ENCODE results near the gene STX18. TPM values are rescaled to one million over a fixed set of nuclear protein-coding genes. Genes with fewer than 3 reads are reported as not detected.

STX18 gene
- total RNA-seq, 2 experiments from 2014 or later, result 28.8 to 32.0 TPM

DNA sequence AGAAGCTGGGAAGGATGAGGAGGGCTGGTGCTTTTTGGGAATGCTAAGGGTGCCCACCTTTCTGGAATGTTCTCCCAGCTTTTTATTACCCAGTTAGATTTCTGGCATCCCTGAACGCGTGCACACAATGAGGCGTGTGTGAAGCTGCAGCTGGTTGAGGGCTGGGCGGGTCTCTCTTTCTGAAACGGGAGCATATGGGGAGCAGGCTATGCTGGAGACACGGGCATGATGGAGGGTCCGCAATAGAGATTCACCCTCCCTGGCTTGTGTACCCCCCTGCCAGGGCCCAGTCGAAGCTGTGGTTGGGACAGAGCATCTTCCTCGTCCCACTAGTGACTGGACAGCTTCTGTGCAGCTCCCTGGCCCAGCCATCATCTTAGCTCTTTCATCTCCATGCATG, 146.5 kb downstream of the STX18 start:
- ChIA-PET POLR2A (no interaction called here), CTCF (no interaction called here)

DNA sequence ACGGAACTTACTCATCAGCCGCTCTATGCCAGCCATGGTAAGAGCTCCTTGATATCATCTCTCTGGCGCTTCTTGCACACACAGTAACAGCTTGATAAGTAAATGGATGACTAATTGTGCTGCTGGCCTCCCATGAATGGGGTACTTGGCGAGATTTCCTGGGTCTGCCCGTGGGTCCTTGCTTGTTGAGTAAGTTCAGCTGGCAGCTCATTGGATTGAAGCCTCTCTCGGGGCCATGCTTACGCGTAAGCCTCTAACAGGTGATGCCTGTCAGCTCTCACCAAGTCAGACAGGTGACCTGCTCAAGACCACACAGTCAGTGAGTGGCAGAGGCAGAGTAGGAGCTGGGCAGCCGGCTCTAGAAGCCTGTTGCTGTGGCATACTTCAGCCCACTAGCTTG, 147.2 kb downstream of the STX18 start:
- ChIA-PET POLR2A (no interaction called here), CTCF (interaction anchor here (1.1 kb wide), 1 partner anchor 10 kb away, joined by 3 read pairs; no protein-coding TSS in a partner anchor)

DNA sequence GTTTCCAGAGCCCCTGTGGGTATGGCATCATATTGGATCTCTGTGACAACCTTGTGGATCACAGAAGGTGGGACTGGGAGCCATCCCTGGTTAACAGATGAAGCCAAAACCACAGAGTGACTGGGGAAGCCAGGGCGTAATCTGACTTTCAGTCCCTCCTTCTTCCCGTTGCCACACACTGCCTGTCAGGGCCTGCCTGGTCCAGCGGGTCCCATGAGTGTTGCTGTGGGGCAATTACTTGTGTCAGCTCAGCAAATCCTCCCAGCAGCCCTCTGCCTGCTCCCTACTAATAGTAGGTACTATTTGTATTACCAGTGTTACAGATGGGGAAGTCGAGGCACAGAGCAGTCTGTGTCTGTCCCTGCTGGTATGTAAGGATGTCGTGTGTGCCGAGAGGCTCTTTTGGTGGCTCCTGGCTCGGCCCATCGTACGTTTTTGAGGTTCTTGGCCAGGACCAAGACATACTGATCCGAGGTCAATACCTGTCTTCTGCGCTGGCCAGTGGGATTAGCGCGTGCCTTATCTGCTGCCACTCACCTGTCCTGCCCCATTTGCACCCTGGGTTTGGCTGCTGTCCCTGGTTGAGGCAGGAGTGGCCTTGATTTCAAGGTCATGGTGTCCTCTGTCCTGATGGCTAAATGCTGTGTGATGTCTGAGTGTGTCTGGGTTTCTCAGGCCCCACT, 149.2 kb downstream of the STX18 start:
- POLR2A ChIA-PET, result no interaction called here

DNA sequence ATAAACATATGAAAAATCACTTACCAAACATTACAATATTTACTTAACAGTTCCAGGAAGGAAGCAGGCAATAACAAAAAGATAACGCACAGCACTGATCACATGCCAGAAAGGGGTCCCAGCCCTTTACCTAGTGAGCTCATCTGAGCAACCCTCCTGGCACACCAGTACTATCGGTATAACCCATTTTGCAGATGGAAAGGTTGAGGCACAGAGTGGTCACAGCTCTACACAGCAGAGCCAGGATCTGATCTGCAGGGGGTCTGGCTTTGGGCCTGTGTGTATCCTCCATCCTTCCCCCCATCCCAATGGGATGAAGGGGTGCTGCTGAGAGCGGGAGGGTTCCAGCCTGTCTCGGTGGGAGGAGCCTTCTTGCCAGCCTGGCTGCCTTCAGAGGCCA, 150.0 kb downstream of the STX18 start:
- ChIA-PET CTCF (no interaction called here), POLR2A (no interaction called here)

More for the DNA sequence above, 149.2 kb downstream of the STX18 start:
- CTCF ChIA-PET, result no interaction called here

DNA sequence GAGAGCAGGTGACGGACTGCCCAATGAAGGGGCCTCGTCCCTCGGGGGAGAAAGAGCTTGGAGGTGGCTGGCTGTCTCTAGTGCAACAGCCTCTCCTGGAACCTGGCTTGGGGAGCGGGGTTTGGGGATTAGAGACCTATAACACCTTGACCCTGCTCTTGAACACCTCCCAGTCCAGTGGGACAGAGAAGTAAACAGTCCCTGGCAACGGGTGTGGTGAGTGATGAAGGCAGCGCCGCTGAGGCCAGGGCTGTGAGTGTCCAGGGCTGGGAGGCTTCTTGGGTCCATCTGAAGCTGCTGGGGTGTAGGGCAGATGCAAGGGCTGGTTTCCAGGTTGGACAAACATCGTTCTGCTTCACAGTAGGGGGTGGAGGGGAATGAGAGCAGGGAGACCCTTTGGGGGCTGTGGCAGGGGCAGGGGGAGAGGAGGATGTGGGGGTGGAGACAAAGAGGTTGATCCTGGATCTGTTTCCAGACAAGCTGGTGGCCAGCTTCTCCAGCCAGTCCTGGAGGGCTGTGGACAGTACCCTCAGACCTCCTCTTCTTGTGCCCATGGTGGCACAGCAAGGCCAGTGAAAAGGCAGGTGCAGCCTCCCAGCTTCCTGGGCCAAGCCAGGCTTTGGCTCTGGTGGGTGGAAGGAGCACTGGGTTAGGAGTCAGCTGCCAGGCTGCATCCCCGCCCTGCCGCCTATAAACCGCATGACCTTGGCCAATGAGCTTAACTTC, 151.2 kb downstream of the STX18 start:
- ChIA-PET CTCF (no interaction called here), POLR2A (no interaction called here)

DNA sequence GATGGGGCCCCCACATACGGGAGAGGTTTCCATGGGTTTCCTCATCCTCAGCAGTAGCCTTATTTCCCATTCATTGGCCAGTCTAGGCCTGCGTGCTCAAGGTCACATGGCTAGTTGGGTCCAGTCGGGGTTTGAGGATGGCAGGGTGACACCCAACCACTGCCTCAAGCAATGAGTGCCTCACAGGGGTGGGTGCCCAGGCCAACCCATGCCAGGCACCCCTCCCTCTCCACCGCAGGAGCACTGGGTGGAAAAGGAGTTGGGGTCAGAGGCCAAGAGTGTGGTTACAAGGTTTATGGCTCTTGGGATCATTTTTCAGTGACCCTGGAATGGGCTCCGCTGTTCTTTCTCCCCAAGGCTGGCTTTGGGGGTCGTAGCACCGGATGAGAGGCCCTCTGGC, 151.8 kb downstream of the STX18 start:
- ChIA-PET POLR2A (no interaction called here), CTCF (no interaction called here)

DNA sequence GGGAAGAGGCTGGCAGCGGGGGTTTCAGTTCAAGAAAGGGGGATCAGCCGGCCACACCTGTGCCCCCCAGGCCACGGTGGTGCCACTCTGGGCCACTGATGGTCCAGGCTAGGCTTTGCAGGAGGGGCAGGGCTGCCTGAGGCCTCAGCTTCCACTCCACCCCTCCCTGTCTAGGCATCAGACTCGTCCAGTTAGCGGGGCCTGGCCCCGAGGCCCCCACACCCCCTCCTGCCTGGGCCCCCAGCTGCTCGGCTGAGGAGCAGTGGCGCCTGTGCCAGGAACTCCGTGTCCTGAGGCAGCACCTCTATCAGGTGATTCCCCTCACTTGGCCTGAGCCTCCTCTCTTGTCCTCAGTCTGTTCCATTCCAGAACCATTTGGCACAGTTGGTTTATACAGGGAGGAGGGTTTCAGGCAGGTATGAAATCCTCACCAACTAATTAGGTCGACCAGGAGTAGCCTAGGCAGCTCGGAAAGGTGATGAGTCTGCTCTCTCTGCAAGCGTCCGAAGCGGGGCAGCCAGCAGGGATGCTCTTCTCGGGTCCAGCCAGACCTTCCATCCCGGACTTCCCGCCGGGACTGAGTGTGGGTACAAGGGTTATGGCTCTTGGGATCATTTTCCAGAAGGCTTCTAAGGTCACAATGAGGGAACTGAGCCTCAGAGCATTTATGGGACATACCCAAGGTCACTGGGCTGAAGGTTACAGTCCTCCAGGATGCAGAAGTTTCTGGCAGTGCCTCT, 152.8 kb downstream of the STX18 start:
- ChIA-PET CTCF (no interaction called here), POLR2A (no interaction called here)

DNA sequence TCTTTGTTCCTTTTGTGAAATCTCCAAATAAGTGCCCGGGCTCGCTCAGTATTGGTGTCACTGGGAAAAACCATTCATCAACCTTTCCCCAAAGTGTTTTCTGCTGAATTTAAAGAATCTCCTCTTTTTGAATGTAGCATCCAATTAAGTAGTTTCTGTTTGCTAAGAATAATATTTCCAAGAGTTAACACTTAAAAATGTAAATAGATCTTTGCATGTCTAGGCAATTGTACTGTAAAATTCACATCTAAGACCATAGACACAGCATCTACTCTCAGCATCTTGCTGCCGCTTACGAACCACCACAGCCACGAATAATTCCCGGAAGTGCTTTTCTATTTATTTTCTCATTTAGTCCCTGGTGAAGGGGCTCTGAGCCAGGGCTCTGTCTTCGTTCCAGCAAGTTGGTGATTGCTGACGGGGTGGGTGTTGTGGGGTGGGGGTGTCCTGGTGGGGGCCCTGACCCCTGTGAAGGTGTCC, 153.5 kb downstream of the STX18 start:
- ChIA-PET POLR2A (no interaction called here), CTCF (no interaction called here)

DNA sequence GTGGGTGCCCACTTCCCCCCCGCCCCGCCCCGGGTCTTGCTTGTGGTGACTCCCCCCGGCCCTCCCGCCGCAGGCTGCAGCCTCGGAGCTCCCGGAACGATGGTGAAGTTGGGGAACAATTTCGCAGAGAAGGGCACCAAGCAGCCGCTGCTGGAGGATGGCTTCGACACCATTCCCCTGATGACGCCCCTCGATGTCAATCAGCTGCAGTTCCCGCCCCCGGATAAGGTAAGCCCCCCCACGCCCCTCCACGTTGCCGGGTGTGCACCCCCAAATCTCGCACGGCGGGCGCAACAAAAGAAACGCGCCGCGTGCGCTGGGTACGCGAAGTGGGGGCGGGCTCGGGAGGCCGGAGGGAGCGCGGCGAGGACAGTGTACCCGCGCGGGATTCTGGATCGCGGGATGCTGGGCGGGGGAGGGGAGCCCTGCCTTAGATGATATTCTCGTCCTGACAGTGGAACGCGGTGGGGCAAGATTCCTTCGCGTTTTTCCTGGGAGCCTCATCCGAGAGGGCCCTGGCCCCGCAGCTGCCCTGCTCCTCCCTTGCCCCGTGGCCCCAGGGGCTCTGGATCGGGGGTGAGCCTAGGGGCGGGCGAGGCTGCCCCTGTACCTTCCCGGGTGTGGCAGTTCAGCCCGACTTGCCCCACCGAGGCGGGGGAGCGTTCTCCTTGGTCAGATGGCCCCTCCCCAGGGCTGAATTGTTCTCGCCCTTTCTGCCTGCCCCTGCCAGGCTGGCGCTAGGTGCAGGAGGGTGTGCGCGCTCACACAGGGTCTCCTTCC, 154.1 kb downstream of the STX18 start:
- CTCF ChIA-PET, result no interaction called here
- POLR2A ChIA-PET, result no interaction called here

DNA sequence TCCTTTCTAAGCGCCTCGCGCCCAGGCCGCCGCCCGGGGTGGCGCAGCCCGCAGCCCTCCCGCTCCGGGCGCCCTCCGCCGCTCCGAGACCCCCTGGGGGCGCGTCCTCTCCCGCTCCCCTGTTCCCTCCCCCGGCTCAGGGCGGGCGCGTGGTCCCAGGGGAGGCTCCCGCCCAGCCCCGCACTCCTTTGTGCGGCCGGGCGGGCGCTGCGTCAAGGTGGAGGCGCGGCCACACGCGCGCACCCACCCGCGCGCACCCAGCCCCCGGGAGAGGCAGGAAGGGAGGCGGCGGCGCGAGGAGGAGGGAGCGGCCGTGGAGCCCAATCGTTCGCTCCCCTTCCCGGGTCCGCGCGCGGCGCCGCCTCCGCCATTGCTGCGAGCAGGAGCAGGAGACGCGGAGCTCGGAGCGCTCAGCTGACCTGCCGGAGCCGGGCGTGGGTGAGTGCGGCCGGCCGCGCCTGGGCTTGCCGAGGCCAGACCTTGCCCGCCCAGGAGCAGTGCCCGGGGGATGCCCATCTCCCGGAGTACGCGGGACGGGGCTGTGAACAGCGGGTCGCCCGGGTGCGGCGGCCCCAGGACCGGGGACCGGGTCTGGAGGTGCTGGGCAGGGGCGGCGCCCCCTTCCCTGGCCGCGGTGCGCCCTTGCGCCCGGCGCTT, 155.0 kb downstream of the STX18 start, which contains the start of gene NSG1:
TSS of gene NSG1 (plus strand) at position 367 of the 657 bp plus-strand sequence. CDS start 528 bp downstream, outside the sequence.
- POLR2A ChIA-PET, result no interaction called here
- CTCF ChIA-PET, result no interaction called here

DNA sequence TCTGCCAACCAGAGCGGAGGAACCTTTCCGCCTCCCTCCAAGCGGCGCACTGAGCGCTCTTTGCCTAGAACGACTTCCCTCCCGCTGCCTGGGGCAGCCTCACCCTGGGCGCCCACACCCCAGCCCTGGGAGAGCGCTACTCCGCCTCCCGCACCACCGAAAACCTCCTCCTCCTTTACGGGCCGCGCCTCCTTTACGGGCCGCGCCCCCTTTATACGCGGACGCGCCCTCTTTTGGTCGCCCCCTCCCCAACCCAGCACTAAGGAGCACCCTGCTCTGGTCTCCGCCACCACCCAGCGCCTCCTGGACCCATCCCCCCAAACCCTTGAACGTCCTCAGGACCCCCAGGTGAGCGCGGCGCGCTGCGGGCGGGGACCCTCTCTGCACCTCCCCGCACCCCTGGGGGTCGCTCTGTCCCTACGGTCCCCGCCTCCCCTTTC, 155.5 kb downstream of the STX18 start:
- CTCF ChIA-PET, result no interaction called here
- POLR2A ChIA-PET, result no interaction called here

DNA sequence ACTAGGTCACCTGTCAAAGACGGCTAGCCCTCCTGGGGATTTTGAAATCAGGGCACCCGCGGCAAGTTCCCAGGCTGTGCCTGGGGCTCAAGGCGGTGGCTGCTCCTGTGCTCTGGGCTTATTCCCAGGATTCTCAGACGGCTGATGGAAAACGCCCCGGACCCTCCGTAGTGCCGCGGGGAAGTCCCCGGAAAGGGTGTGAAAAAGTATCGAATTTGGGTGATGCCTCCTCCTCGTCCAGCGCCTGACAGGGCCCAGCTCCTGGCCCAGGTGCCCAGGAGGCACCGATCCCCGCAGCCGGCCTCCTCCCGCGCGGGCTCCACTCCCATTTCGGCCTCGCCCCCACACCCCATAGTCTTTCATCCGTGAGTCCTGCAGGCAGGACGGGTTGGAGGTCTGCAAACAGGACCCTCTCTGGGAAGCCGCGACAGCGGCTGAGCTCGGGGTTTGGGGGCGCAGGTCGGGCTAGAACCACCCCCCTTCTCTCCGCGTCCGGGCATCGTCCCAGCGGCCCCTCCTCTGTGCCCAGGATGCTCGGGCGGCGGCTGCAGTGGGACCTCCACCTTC, 156.0 kb downstream of the STX18 start:
- ChIA-PET CTCF (no interaction called here), POLR2A (no interaction called here)

DNA sequence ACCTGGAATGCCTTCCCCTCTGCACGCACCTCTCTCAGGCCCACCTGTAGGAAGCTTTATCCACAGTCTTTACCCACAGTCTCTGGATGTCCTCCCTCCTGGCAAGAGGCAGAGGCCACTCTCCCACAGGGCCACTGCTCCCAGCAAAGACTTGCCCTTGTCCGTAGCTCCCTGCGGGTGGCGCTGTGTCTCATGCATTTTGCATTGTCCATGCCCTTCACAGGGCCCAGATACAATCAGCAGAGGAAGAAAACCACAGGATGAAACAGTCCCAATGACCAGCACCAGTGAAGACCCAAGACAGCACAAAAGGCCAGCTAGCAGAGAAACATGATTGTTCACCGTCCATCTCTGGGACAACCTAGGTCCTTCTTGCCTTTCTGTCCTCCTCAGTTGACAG, 157.0 kb downstream of the STX18 start:
- ChIA-PET POLR2A (no interaction called here), CTCF (interaction anchor here (0.6 to 1.2 kb wide), 6 partner anchors 9 to 52 kb away, joined by 3 to 4 read pairs (median 3); no protein-coding TSS in a partner anchor)

DNA sequence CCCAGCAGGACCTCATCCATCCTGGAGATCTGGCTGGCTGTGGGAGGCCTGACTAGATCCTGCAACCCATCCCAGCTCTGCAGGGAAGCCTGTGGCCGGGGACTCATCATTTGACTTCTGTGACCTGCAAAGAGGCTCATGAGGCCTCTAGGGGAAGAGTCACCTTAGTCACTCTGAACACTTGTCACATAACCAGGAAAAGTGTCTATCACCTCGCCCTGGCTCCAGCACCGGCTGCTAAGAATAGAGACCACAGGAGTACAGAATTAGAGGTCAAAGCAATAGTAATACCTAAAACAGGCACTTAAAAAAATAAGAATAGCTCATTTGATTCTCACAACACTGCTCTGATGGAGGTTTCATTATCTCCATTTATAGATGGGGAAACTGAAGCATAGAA, 158.8 kb downstream of the STX18 start:
- POLR2A ChIA-PET, result no interaction called here
- CTCF ChIA-PET, result no interaction called here

DNA sequence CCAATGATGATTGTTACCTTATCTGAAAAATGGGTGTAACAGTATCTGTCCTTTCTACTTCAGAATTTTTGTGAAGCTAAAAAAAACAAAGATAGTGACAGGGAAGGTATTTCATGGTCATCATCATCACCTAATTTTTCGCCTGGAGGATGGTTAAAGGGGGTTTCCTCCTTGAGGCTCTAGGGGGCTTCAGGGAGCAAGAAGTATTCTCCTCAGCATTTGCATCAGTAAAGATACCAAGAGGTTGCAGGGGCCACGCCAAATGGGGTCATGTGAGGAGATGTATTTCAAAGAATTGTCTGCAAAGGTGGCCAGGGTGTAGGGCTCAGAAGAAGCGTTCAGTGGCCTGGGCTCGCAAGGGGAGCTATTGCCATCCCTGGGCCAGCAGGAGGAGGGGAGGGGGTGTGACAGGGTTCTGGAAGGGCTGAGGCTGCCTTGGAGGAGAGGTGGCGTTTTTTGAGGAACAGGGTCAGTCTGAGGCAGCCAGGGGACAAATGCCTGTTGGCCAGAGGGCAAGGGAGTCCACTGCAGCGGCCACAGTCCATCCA, 162.2 kb downstream of the STX18 start:
- ChIA-PET POLR2A (no interaction called here), CTCF (no interaction called here)

DNA sequence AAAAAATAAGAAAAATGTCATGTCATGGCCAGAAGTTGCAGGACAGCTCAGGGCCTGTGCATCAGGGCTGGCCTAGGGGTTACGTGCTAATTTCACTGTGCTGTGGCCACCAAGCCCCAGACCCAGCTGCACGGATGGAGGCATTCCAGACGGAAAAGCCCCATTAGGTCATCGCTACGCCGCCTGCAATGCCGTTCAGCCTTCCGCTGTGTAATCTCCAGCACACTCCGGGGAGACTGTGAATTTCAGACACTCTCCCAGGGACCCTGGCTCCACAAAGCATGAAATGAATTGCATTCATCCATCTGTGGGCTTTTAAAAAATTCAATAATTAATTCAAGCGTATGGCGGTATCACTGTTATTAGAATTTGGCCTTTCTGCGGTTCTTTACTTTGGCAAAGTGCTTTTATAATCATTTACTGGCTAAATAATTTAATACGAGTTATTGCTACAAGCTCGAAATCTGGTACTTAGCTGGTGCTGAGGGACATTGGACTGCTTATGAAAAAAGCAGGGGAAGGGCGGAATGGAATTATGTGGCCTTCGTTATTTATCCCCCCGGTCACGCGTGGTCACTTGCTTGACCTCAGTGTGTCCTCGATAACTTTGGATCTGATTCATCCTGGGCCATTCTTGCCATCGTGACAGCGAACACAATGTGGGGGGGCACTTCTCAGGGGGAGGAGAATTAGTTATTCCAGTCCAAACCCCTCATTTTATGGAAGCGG, 164.0 kb downstream of the STX18 start:
- POLR2A ChIA-PET, result no interaction called here
- CTCF ChIA-PET, result no interaction called here

DNA sequence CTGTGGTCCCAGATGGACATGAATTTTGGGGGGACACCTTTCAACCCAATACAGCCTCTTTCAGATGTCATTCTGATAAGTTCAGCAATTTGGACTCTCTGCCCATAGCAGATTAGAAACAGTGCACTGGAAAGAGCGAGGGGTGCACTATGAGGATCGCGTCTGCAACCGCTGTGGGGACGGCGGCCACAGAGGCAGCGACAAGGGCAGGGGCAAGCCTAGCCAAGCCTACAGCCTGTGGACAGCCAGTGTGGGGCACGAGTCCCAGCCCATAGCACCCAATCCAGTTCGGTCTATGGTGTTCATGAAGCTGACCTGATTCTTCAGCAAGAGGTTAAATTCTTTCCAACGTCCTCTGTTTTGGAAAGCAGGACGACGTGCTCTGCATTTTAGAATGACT, 164.7 kb downstream of the STX18 start:
- ChIA-PET CTCF (no interaction called here), POLR2A (no interaction called here)

DNA sequence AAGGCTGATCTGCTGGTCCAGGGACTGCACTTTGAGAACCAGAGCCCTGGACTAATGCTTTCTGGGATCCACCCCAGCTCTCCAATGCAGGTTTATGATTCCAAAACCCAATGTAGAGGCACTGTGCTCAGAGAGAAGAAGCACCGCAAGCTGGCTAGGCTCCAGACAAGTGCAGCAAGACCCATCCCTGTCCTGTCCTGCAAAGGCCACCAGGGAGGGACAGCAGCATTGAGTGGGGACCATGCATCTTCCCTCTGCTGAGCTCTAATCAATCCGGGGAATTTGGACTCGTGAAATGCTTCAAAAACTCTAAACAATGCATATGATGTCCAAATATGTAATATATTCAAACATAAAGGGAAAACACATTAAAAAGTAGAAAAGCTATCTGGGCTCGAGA, 165.8 kb downstream of the STX18 start:
- CTCF ChIA-PET, result no interaction called here
- POLR2A ChIA-PET, result no interaction called here

All from activated CD8-positive, alpha-beta memory T cell treated with anti-CD3 and anti-CD28 coated beads for 36 hours (primary cell).